GM12874 (cell line): ENCODE measurements around the gene CACNA2D1.

Source experiments
- CTCF ChIP-seq: IDR thresholded peaks from 2 replicates; pipeline ENCODE4 v1.5.1; 2011; ENCODE audit warnings: low read depth, mild to moderate bottlenecking, control low read depth, low read length, moderate library complexity; ENCODE audit not compliant: insufficient read depth

The CACNA2D1 gene

GRCh38 chr7:82390936-82391335 lies 52.6 kb downstream of the CACNA2D1 start:
- TF ChIP-seq CTCF, result no peak

- no peak for TF ChIP-seq CTCF
These were observed 53.7 kb downstream of the CACNA2D1 start for GRCh38 chr7:82389876-82390275.

GRCh38 chr7:82388138-82388537 lies 55.4 kb downstream of the CACNA2D1 start:
- TF ChIP-seq CTCF, result no peak

- TF ChIP-seq CTCF, result no peak
These were observed 58.8 kb downstream of the CACNA2D1 start for GRCh38 chr7:82384779-82385178.

GRCh38 chr7:82384051-82384464 lies 59.5 kb downstream of the CACNA2D1 start:
- no peak for TF ChIP-seq CTCF

- TF ChIP-seq CTCF, result no peak
These were observed 61.3 kb downstream of the CACNA2D1 start for GRCh38 chr7:82382276-82382675.

- no peak for TF ChIP-seq CTCF
These were observed 66.8 kb downstream of the CACNA2D1 start for GRCh38 chr7:82376739-82377138.

- TF ChIP-seq CTCF, result no peak
These were observed 67.9 kb downstream of the CACNA2D1 start for GRCh38 chr7:82375713-82376112.
